NCI-H1105 treated with DMSO at 0.1 percent for 48 hours (cell line): ENCODE results near the gene NAALADL2.

ENCODE experiments used
- DNase-seq: peaks from one replicate; lab custom pipeline; 2025; lab: John Stamatoyannopoulos, UW

The NAALADL2 gene

GRCh38 chr3:174986685-174987084 is 127.6 kb downstream of the NAALADL2 start:
- DNase-seq, result no peak

GRCh38 chr3:175001091-175001490 is 142.0 kb downstream of the NAALADL2 start:
- DNase-seq, result no peak

- DNase-seq, result no peak
Observed at GRCh38 chr3:175002732-175003143, 143.6 kb downstream of the NAALADL2 start.

DNA sequence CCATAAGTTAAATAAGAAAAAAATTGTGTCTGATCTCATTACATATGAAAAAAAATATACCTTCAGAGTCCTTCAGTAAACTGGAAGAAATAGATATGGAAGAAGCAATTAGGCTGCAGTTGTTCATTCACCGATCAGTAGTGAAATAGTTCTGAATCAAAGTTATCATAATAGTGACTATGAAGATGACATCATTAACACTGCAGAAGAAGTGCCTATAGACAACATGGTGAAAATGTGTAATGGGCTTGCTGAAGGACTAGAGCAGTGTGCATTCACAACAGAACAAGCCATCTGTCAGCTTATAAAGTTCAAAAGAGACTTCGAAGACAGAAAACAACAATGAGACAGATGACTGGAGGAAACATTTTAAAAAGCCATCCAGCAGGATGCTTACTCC is 144.5 kb downstream of the NAALADL2 start:
- DNase-seq, result no peak

GRCh38 chr3:175005193-175005592 is 146.1 kb downstream of the NAALADL2 start:
- no peak for DNase-seq

- DNase-seq, result peak; percentile 26
Observed at GRCh38 chr3:175005881-175006280, 146.7 kb downstream of the NAALADL2 start.

DNA sequence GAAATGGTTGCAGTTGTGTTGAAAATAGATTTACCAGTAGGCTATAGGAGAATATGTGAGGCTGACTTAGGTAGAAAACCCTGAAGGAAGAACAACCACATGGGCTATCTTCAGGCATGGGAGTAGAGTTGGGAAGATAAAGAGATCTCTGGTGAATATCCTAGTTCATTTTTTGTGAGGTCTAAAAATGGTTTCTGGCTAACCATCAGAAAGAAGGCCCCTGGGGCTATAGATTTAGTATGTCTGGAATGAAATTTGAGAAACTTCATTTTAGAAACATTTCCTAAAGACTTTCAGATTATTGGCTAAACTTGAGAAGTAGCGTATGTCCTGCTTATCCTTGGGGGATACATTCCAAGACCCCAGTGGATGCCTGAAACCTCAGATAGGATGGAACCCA is 148.2 kb downstream of the NAALADL2 start:
- DNase-seq, result no peak

- no peak for DNase-seq
Observed at GRCh38 chr3:175009295-175009694, 150.2 kb downstream of the NAALADL2 start.

DNA sequence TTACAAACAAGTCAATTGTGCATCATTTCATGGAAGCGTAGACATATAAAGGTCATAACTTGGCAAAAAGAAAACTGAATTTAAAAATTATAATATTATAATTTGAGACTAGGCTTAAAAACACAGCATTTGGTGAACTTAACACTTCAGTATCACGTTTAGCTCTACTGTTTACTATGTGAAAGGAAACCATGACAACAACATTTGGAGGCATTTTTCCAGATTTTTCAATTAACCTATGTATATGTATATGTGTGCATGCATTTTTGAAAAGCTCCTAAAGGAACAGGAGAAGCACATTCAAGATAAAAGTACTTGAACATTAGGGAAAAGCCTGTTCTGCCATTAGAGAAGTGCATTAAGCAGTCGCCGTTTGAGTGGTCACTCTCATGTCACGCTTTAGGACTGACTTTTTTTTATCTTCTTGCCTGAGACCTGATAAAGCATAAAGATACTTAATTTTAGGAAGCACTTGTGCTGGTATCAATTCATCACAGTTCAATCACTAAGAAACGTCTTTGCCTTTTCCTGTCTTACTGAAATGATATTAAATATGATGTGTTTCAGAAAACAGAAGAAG is 156.0 kb downstream of the NAALADL2 start:
- no peak for DNase-seq

DNA sequence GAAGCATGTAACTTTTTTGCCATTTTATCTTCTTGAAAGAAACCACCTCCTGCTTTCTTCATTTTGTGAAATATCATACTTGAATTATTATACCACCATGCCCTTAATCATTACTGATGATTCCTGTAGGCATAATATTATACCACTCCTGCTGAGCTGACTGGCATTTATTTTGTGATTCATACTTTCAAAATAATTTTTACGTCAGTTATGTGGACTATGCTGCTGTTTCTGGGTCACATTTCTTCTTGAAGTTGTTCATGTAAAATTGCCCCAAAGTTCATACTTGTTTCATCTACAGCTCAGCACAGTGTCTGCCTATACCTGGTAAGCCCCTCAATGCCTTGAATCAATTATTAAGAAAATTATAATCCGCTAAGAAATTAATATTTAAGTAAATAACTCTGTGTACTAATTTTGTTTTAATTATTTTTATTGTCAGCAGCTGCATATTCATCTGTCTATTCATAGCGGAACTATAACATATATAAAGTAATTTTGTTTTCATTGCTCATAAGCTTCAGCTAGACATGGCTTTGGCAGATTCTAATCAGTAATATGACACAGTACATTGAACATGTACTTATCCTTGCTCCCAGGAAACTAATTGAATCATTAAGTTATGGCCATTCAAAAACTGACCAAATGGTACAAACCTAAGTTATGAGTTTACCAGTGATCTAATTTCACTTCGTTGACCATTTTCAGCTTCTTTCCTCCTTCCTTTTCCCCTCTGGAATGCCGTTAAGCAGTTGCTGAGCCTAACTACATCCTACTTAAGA is 160.0 kb downstream of the NAALADL2 start:
- no peak for DNase-seq

GRCh38 chr3:175020101-175020500 is 161.0 kb downstream of the NAALADL2 start:
- no peak for DNase-seq

DNA sequence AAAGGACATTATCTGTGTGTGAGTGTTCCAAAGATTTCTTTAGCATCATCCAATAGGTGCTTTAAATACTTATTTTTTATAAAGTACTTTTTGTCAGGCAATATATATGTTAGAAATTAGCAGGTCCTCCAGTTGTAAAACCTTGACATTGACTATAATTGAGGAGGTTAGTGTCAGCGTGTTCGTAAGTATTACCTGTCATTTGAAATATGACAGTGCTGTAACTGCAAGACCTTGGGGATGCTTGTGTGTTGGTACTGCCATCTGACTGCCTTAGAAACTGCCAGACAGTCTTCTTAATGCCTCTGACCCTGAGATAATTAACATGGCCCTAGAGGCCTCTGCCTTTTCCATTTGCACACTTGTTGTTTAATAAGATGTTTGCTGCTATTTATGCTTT is 170.7 kb downstream of the NAALADL2 start:
- no peak for DNase-seq

DNA sequence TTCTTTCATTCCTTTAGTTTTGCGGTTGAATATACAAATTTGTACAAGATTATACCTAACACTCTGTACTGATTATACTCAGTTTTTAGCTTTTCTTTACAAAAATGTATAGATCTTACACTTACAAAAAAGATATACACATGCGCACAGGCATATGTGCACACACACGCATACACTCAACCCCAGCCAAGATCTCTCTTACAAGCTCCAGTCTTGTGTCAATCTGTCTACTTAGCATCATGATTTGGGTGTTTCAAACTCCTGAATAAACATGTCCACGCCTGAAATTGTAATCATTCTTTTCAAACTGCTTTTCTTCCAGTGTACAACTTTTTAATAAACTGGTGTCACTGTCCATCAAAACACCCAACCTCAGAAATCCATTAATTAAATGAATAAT is 180.7 kb downstream of the NAALADL2 start:
- no peak for DNase-seq

- DNase-seq, result no peak
Observed at GRCh38 chr3:175041369-175041768, 182.2 kb downstream of the NAALADL2 start.

DNA sequence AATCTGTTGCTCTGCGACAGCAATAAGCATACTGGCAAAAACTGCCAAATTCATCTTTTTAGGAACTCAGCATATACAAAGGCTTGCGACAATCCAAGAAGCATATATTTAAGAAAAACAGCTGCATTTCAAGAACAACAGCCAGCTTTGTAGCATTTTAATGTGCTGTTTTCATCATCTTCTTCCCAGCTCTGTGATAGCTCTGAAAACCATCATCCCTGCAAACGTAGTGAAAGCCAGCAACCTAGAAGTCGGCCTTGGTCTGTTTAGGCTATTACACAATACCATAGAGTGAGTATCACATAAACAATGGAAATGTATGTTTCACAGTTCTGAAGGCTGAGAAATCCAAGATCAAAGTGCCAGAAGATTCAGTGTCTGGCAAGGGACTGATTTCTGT is 187.5 kb downstream of the NAALADL2 start:
- DNase-seq, result no peak

DNA sequence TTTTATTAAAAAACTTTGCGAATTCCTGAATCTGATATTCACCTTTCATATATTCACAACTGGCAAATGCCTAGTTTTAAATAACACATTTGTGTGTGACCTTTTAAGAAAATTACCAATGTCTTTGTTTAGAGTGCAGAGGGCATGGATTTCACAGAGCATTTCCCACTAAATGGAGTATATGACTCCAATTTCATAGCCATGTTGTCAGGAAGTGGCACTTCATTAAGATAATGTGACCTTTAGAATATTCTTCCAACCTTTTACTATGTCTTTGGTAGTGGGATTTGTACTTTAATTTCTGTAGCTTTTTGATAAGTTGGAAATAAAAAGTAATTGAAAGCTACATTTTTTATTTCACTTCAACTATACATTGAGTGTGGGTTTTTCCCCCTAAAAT is 188.7 kb downstream of the NAALADL2 start:
- no peak for DNase-seq

GRCh38 chr3:175057401-175057800 is 198.3 kb downstream of the NAALADL2 start:
- no peak for DNase-seq

GRCh38 chr3:175059788-175060187 is 200.7 kb downstream of the NAALADL2 start:
- no peak for DNase-seq

DNA sequence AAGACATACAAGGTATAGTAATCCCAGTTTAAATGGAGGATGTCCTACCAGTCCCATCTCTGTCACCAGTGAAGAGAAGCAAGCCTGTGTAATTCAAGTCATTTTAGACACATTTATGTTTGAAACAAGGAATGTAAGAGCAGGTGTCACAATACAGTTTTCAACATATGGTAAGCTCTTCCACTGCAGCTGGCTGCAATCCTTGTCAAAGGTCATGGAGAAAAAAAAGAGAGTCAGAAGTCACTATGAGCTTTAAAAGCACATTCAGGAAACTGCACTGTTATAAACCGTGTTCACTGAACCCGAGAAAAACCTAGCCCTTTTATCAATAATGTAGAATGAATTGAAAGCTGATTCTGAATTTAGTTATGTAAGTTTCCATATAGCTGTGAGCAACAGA is 206.4 kb downstream of the NAALADL2 start:
- no peak for DNase-seq

- no peak for DNase-seq
Observed at GRCh38 chr3:175066617-175067415, 207.7 kb downstream of the NAALADL2 start.

- DNase-seq, result no peak
Observed at GRCh38 chr3:175068587-175068986, 209.5 kb downstream of the NAALADL2 start.

DNA sequence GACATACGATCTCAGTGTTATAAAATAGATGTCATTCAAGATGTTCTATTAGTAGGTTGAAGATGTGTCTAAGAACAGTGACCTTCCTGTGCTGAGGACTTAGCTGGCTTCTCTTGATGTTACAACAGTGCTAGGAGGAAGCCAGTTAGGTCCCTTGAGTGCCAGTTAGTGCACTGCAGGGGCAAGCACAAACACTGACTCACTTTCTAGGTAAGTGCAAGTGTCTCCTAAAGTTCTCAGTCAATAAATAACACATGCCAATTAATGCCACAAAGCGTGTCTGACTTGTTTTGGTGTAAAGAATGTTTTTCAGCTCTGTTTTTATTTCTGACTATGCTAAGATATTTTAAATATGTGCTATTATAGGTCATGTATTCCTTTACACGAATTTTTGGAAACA is 211.8 kb downstream of the NAALADL2 start:
- DNase-seq, result no peak
